A549 (cell line): ENCODE data around the gene NFIA. TPM values are rescaled to one million over a fixed set of nuclear protein-coding genes. Genes with fewer than 3 reads are reported as not detected.

Experiments used
- ATAC-seq, 2 experiments: fragments of 200-7000 bp in 1 of 2; fragments of >200 bp in 1 of 2; cut with Nextera tagmentation in 1 of 2; cut with Tn5 transposase in 1 of 2; 3 replicates each; pipeline versions ENCODE4 v1.8.0 to v1.9.1; 2018 to 2020; ENCODE audit warnings: mild to moderate bottlenecking in 1 of 2, moderate library complexity in 1 of 2
- CTCF ChIA-PET: fragments of 300-600 bp; sonication (Branson Sonifier 250); formaldehyde crosslinking; extraction: SDS; loops from one replicate; lab custom pipeline; 2021; ENCODE audit warnings: antibody characterized with exemption, inconsistent platforms; lab: Yijun Ruan, JAX
- POLR2A ChIA-PET: fragments of 350-600 bp; formaldehyde crosslinking; extraction: SDS; loops from one replicate; lab custom pipeline; 2021; ENCODE audit warnings: antibody characterized with exemption, inconsistent platforms; lab: Yijun Ruan, JAX
- DNase-seq, 2 experiments: peaks; one replicate each; pipeline versions ENCODE4 v3.0.0 to v3.0.0-alpha.2; 2011 to 2016; ENCODE audit warnings: low read depth in 1 of 2, low spot score in 1 of 2
- FAIRE-seq: peaks from 2 replicates; lab custom pipeline; 2011; peaks lifted over from hg19 to GRCh38; lab: Jason Lieb, UNC
- H3K27ac ChIP-seq, 2 experiments: fragments of >200 bp; sonication (Bioruptor Twin); formaldehyde crosslinking; 3 replicates each; pipeline ENCODE4 v1.5.1; 2016 to 2017
- H3K4me1 ChIP-seq: fragments of >200 bp; sonication (Bioruptor Twin); formaldehyde crosslinking; 3 replicates; pipeline ENCODE4 v1.6.1; 2016
- H3K4me2 ChIP-seq: fragments of >200 bp; sonication (Bioruptor Twin); formaldehyde crosslinking; 3 replicates; pipeline ENCODE4 v1.6.1; 2016
- H3K4me3 ChIP-seq: fragments of >200 bp; sonication (Bioruptor Twin); formaldehyde crosslinking; 3 replicates; pipeline ENCODE4 v1.5.1; 2016
- H3K9me3 ChIP-seq: fragments of >200 bp; sonication (Bioruptor Twin); formaldehyde crosslinking; 3 replicates; pipeline ENCODE4 v1.6.1; 2016
- ATOH8 ChIP-seq: fragments of 250-450 bp; sonication (Bioruptor Pico); IDR thresholded peaks from 2 replicates; pipeline ENCODE4 v1.5.0; 2020; ENCODE audit warnings: low read depth, mild to moderate bottlenecking, moderate library complexity
- BHLHE40 ChIP-seq: IDR thresholded peaks from 2 replicates; pipeline ENCODE4 v1.6.1; 2012; ENCODE audit warnings: low read depth, low read length, inconsistent platforms
- CBX2 ChIP-seq: fragments of 200-600 bp; sonication (generic); IDR thresholded peaks from 2 replicates; pipeline ENCODE4 v1.6.1; 2016; ENCODE audit warnings: low read depth, mild to moderate bottlenecking, borderline replicate concordance
- CBX8 ChIP-seq: fragments of 200-600 bp; sonication (generic); IDR thresholded peaks from 2 replicates; pipeline ENCODE4 v1.6.1; 2016
- CEBPB ChIP-seq, 2 experiments: fragments of >200 bp in 1 of 2; sonication (Bioruptor Twin) in 1 of 2; formaldehyde crosslinking in 1 of 2; IDR thresholded peaks; 2 replicates each; pipeline ENCODE4 v1.6.1; 2012 to 2016
- CHD4 ChIP-seq: fragments of 200-600 bp; sonication (generic); IDR thresholded peaks from 2 replicates; pipeline ENCODE4 v1.6.1; 2016; ENCODE audit warnings: antibody characterized with exemption, mild to moderate bottlenecking, borderline replicate concordance
- EHF ChIP-seq: fragments of 250-450 bp; sonication (Bioruptor Pico); IDR thresholded peaks from 2 replicates; pipeline ENCODE4 v1.5.0; 2020; ENCODE audit warnings: mild to moderate bottlenecking
- EHMT2 ChIP-seq: fragments of 200-600 bp; sonication (generic); IDR thresholded peaks from 2 replicates; pipeline ENCODE4 v1.6.1; 2016; ENCODE audit warnings: antibody characterized with exemption, low read depth, mild to moderate bottlenecking, moderate library complexity
- ELK1 ChIP-seq: fragments of 150-350 bp; IDR thresholded peaks from 2 replicates; pipeline ENCODE4 v1.6.1; 2014; ENCODE audit warnings: low read depth, mild to moderate bottlenecking, low read length
- EP300 ChIP-seq, 2 experiments: fragments of >200 bp; sonication (Bioruptor Twin); formaldehyde crosslinking; IDR thresholded peaks; 2 replicates in 1 of 2; 3 replicates in 1 of 2; pipeline ENCODE4 v1.6.1; 2016 to 2017
- ESRRA ChIP-seq: fragments of 150-350 bp; IDR thresholded peaks from 2 replicates; pipeline ENCODE4 v1.6.1; 2014; ENCODE audit warnings: mild to moderate bottlenecking, low read length, borderline replicate concordance
- FOSL2 ChIP-seq, 2 experiments: fragments of 450-650 bp in 1 of 2; fragments of >200 bp in 1 of 2; sonication (Bioruptor Twin) in 1 of 2; formaldehyde crosslinking; IDR thresholded peaks; 2 replicates each; pipeline versions ENCODE4 v1.5.0 to v1.6.1; 2016 to 2020; ENCODE audit warnings: mild to moderate bottlenecking in 1 of 2, moderate library complexity in 1 of 2
- HDAC2 ChIP-seq: fragments of 200-600 bp; sonication (generic); IDR thresholded peaks from 2 replicates; pipeline ENCODE4 v1.6.1; 2016
- HES2 ChIP-seq: fragments of >200 bp; sonication (Bioruptor Twin); formaldehyde crosslinking; IDR thresholded peaks from 2 replicates; pipeline ENCODE4 v1.6.1; 2016
- HOXA7 ChIP-seq: fragments of 250-450 bp; sonication (Bioruptor Pico); IDR thresholded peaks from 2 replicates; pipeline ENCODE4 v1.5.0; 2020; ENCODE audit warnings: mild to moderate bottlenecking, moderate library complexity
- HOXB13 ChIP-seq: fragments of 250-450 bp; sonication (Bioruptor Pico); IDR thresholded peaks from 2 replicates; pipeline ENCODE4 v1.5.0; 2020; ENCODE audit warnings: low read depth, mild to moderate bottlenecking, moderate library complexity
- HOXB5 ChIP-seq: fragments of 250-450 bp; sonication (Bioruptor Pico); IDR thresholded peaks from 2 replicates; pipeline ENCODE4 v1.5.0; 2020; ENCODE audit warnings: mild to moderate bottlenecking, moderate library complexity
- KDM1A ChIP-seq: fragments of 200-600 bp; sonication (generic); IDR thresholded peaks from 2 replicates; pipeline ENCODE4 v1.6.1; 2016; ENCODE audit warnings: low read depth, mild to moderate bottlenecking
- KDM5A ChIP-seq: fragments of 200-600 bp; sonication (generic); IDR thresholded peaks from 2 replicates; pipeline ENCODE4 v1.6.1; 2016; ENCODE audit warnings: antibody characterized with exemption, mild to moderate bottlenecking
- MAFK ChIP-seq: fragments of 450-650 bp; IDR thresholded peaks from 2 replicates; pipeline ENCODE4 v1.6.1; 2014; ENCODE audit not compliant: partially characterized antibody
- MAZ ChIP-seq: fragments of 150-350 bp; IDR thresholded peaks from 2 replicates; pipeline ENCODE4 v1.6.1; 2014; ENCODE audit warnings: antibody characterized with exemption, low read depth, low read length, borderline replicate concordance
- POLR2A ChIP-seq: IDR thresholded peaks from 2 replicates; pipeline ENCODE4 v1.6.1; 2012; ENCODE audit warnings: mild to moderate bottlenecking, low read length
- RAD21 ChIP-seq, 2 experiments: fragments of >200 bp in 1 of 2; sonication (Bioruptor Twin) in 1 of 2; formaldehyde crosslinking in 1 of 2; IDR thresholded peaks in 1 of 2; conservative IDR thresholded peaks in 1 of 2; 2 replicates in 1 of 2; 3 replicates in 1 of 2; pipeline ENCODE4 v1.6.1; 2012 to 2018; ENCODE audit warnings: inconsistent platforms in 1 of 2
- RARB ChIP-seq: fragments of 250-450 bp; sonication (Bioruptor Pico); IDR thresholded peaks from 2 replicates; pipeline ENCODE4 v1.8.0; 2021; ENCODE audit warnings: mild to moderate bottlenecking, moderate library complexity
- RCOR1 ChIP-seq: fragments of 150-350 bp; IDR thresholded peaks from 2 replicates; pipeline ENCODE4 v1.6.1; 2014; ENCODE audit warnings: antibody characterized with exemption, low read length, low read depth
- RFX5 ChIP-seq: fragments of 450-650 bp; IDR thresholded peaks from 2 replicates; pipeline ENCODE4 v1.7.1; 2014; ENCODE audit warnings: antibody characterized with exemption, mild to moderate bottlenecking, moderate library complexity
- SREBF2 ChIP-seq: fragments of 450-650 bp; IDR thresholded peaks from 2 replicates; pipeline ENCODE4 v1.6.1; 2014; ENCODE audit warnings: mild to moderate bottlenecking, moderate library complexity
- USF2 ChIP-seq: fragments of 450-650 bp; IDR thresholded peaks from 2 replicates; pipeline ENCODE4 v1.6.1; 2014; ENCODE audit warnings: antibody characterized with exemption
- ZC3H11A ChIP-seq: fragments of 450-650 bp; IDR thresholded peaks from 2 replicates; pipeline ENCODE4 v1.6.1; 2014; ENCODE audit warnings: antibody characterized with exemption, mild to moderate bottlenecking
- ZSCAN20 ChIP-seq: fragments of 250-450 bp; sonication (Bioruptor Pico); IDR thresholded peaks from 2 replicates; pipeline ENCODE4 v1.8.0; 2022; ENCODE audit warnings: mild to moderate bottlenecking, moderate library complexity
- WGBS: methylation state at CpG from one replicate; pipeline ENCODE4 v1.1.6; 2017; ENCODE audit errors: missing lambda C conversion rate; 5-methylcytosine and 5-hydroxymethylcytosine counted together
- polyA plus RNA-seq, 4 experiments: library from polyadenylated mRNA; depleted of rRNA in 3 of 4; stranded (reverse); fragments of >200 nt; fragmentation: RNase III in 1 of 4; extraction: RNeasy Plus Mini Kit Qiagen cat#74134 plus additional on column Dnase treatment in 1 of 4; gene quantifications; 2 replicates in 3 of 4; 3 replicates in 1 of 4; pipeline ENCODE4 v1.2.3, GENCODE V29; 2011 to 2017

The NFIA gene
- polyA plus RNA-seq, 2 of the 4 experiments (the other 2 are of a cell fraction), result 6.5 to 25.8 TPM

GRCh38 chr1:61263905-61264824, 181.8 kb downstream of the NFIA start:
- ChIA-PET POLR2A (interaction anchor here (1.2 kb wide), 1 partner anchor 11 kb away, joined by 3 read pairs; no protein-coding TSS in a partner anchor), CTCF (interaction anchor here (1.0 kb wide), 1 partner anchor 60 kb away, joined by 3 read pairs; no protein-coding TSS in a partner anchor)
- DNase-seq (no peak), FAIRE-seq (no peak), ATAC-seq (no peak)
- H3K4me2 ChIP-seq, result no peak overlapping the region
- WGBS, result 90% methylated on average over 15 of the region's 16 CpGs
- no peak for TF ChIP-seq MAFK
- TF ChIP-seq RAD21 (conservative IDR thresholded peaks at IDR 0.05 in 1 of 2, IDR thresholded peaks at IDR 0.05 in 1 of 2), result no peak
- TF ChIP-seq EHMT2, result no peak
- no peak for TF ChIP-seq HOXB13 (CRISPR knock-in tag)
- no peak for TF ChIP-seq ZC3H11A
- no peak for TF ChIP-seq EHF
- TF ChIP-seq ATOH8 (CRISPR knock-in tag), result no peak
- TF ChIP-seq HDAC2, result no peak
- no peak for TF ChIP-seq BHLHE40
- no peak for TF ChIP-seq HOXB5 (CRISPR knock-in tag)
- TF ChIP-seq HES2, result no peak
- TF ChIP-seq USF2, result no peak
- no peak for TF ChIP-seq HOXA7
- no peak for TF ChIP-seq RFX5
- TF ChIP-seq ZSCAN20 (CRISPR knock-in tag), result no peak
- TF ChIP-seq RARB (CRISPR knock-in tag), result no peak
- H3K9me3 ChIP-seq, result no peaks in the 10 kb centered on the region
- peaks cover 10% of the 10 kb centered on the region; the same call in 1 of the 3 replicates for H3K4me1 ChIP-seq
- H3K27ac ChIP-seq, result no peak overlapping the region
- no peak overlapping the region for H3K4me3 ChIP-seq

- FAIRE-seq (no peak), DNase-seq (no peak), ATAC-seq (no peak)
- TF ChIP-seq CEBPB (IDR thresholded peaks at IDR 0.05) (no peak), HOXB13 (CRISPR knock-in tag) (no peak), ESRRA (no peak)
- ChIA-PET CTCF (no interaction called here), POLR2A (interaction anchor here (0.8 to 1.2 kb wide), 2 partner anchors 12 to 132 kb away, joined by 3 read pairs; no protein-coding TSS in a partner anchor)
- Histone ChIP-seq H3K4me2 (no peak overlapping the region), H3K4me3 (no peak overlapping the region), H3K9me3 (no peaks in the 10 kb centered on the region), H3K27ac (no peak overlapping the region), H3K4me1 (peaks cover 13% of the 10 kb centered on the region; the same call in 2 of the 3 replicates)
- 91% methylated on average over 4 of the region's 4 CpGs for WGBS
Observed at GRCh38 chr1:61264825-61265242, 182.5 kb downstream of the NFIA start.

- ChIA-PET POLR2A (no interaction called here), CTCF (interaction anchor here (1.0 kb wide), 1 partner anchor 10 kb away, joined by 4 read pairs; no protein-coding TSS in a partner anchor)
- TF ChIP-seq FOSL2 (IDR thresholded peaks at IDR 0.05), result no peak
- TF ChIP-seq FOSL2 (CRISPR knock-in tag; IDR thresholded peaks at IDR 0.05), result no peak
- TF ChIP-seq ZC3H11A, result no peak
- TF ChIP-seq HDAC2, result no peak
- no peak for TF ChIP-seq CBX2
- no peak for TF ChIP-seq HOXA7
- no peak for TF ChIP-seq CBX8
- no peak for TF ChIP-seq RAD21 (conservative IDR thresholded peaks at IDR 0.05 in 1 of 2, IDR thresholded peaks at IDR 0.05 in 1 of 2)
- TF ChIP-seq ELK1, result no peak
- no peak for TF ChIP-seq CHD4
- TF ChIP-seq RCOR1, result no peak
- TF ChIP-seq POLR2A, result no peak
- TF ChIP-seq EP300 (IDR thresholded peaks at IDR 0.05), result no peak
- no peak for TF ChIP-seq HES2
- no peak for TF ChIP-seq KDM5A
- TF ChIP-seq MAZ, result no peak
- TF ChIP-seq KDM1A, result no peak
- no peak for TF ChIP-seq SREBF2
- Histone ChIP-seq H3K4me3 (no peak overlapping the region), H3K4me1 (peaks cover 20% of the 10 kb centered on the region), H3K9me3 (no peaks in the 10 kb centered on the region), H3K4me2 (no peak overlapping the region), H3K27ac (no peak overlapping the region)
- no peak for FAIRE-seq
- ATAC-seq, result no peak
- WGBS, result 83% methylated on average over 3 of the region's 3 CpGs
- no peak for DNase-seq
Observed at GRCh38 chr1:61265665-61266064, 183.3 kb downstream of the NFIA start.
